ENCODE data around the gene PPP2R3C. TPM values are rescaled to one million over a fixed set of nuclear protein-coding genes. Genes with fewer than 3 reads are reported as not detected.
A peak's percentile ranks its signal among the peaks of the same experiment; 100 is the strongest.
"Not testable (repeated sequence)": the region's sequence is repeated elsewhere in the genome, so short reads cannot be mapped to it uniquely, and the experiment has no call there.

PPP2R3C gene
- total and polyA plus RNA-seq, 2 experiments from 2014 or later, result 35.9 to 43.0 TPM

DNA sequence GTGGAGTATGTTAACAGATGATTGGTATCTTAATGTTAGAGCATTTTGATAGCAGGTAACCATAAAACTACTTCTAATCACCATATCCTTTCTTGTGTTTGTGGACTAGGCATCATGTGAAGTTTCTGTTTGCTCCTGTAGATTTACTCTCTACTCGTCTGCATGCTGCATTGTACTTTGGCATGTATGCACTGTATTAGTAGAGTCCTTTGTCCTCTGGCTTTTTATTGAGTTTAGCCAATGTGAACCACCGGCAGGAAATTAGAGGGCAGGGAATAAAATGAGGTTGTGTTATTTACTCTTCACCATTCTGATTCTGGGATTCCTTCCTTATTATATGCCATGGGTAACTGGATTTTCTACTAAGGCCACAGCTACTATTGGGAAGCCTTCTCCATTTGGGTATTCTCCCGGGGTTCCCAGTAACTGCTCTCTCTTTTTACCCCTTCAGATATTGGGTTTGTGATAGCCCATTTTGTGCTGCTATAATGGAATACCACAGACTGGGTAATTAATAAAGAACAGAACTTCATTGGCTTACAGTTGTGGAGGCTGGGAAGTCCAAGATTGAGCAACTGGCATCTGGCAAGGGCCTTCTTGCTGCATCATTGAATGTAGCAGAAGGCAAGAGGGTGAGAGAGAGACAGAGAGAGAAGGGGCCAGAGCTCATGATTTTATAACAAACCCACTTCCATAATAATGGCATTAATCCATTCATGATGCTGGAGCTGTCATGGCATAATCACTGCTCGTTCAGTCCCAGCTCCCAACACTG is 53.4 kb downstream of the PPP2R3C start (continued):
- TF ChIP-seq, protein P1, sequence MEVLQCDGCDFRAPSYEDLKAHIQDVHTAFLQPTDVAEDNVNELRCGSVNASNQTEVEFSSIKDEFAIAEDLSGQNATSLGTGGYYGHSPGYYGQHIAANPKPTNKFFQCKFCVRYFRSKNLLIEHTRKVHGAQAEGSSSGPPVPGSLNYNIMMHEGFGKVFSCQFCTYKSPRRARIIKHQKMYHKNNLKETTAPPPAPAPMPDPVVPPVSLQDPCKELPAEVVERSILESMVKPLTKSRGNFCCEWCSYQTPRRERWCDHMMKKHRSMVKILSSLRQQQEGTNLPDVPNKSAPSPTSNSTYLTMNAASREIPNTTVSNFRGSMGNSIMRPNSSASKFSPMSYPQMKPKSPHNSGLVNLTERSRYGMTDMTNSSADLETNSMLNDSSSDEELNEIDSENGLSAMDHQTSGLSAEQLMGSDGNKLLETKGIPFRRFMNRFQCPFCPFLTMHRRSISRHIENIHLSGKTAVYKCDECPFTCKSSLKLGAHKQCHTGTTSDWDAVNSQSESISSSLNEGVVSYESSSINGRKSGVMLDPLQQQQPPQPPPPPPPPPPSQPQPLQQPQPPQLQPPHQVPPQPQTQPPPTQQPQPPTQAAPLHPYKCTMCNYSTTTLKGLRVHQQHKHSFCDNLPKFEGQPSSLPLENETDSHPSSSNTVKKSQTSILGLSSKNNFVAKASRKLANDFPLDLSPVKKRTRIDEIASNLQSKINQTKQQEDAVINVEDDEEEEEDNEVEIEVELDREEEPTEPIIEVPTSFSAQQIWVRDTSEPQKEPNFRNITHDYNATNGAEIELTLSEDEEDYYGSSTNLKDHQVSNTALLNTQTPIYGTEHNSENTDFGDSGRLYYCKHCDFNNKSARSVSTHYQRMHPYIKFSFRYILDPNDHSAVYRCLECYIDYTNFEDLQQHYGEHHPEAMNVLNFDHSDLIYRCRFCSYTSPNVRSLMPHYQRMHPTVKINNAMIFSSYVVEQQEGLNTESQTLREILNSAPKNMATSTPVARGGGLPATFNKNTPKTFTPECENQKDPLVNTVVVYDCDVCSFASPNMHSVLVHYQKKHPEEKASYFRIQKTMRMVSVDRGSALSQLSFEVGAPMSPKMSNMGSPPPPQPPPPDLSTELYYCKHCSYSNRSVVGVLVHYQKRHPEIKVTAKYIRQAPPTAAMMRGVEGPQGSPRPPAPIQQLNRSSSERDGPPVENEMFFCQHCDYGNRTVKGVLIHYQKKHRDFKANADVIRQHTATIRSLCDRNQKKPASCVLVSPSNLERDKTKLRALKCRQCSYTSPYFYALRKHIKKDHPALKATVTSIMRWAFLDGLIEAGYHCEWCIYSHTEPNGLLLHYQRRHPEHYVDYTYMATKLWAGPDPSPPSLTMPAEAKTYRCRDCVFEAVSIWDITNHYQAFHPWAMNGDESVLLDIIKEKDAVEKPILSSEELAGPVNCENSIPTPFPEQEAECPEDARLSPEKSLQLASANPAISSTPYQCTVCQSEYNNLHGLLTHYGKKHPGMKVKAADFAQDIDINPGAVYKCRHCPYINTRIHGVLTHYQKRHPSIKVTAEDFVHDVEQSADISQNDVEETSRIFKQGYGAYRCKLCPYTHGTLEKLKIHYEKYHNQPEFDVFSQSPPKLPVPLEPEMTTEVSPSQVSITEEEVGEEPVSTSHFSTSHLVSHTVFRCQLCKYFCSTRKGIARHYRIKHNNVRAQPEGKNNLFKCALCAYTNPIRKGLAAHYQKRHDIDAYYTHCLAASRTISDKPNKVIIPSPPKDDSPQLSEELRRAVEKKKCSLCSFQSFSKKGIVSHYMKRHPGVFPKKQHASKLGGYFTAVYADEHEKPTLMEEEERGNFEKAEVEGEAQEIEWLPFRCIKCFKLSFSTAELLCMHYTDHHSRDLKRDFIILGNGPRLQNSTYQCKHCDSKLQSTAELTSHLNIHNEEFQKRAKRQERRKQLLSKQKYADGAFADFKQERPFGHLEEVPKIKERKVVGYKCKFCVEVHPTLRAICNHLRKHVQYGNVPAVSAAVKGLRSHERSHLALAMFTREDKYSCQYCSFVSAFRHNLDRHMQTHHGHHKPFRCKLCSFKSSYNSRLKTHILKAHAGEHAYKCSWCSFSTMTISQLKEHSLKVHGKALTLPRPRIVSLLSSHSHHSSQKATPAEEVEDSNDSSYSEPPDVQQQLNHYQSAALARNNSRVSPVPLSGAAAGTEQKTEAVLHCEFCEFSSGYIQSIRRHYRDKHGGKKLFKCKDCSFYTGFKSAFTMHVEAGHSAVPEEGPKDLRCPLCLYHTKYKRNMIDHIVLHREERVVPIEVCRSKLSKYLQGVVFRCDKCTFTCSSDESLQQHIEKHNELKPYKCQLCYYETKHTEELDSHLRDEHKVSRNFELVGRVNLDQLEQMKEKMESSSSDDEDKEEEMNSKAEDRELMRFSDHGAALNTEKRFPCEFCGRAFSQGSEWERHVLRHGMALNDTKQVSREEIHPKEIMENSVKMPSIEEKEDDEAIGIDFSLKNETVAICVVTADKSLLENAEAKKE (CRISPR knock-in tag; IDR thresholded peaks at IDR 0.05), result no peak
- TF ChIP-seq EZH2 (IDR thresholded peaks at IDR 0.05; ENCODE audit: low read depth, unreplicated experiment) (no peak), ETS1 (IDR thresholded peaks at IDR 0.05) (no peak), EZH2phosphoT487 (IDR thresholded peaks at IDR 0.05; ENCODE audit: unreplicated experiment) (no peak)

DNA sequence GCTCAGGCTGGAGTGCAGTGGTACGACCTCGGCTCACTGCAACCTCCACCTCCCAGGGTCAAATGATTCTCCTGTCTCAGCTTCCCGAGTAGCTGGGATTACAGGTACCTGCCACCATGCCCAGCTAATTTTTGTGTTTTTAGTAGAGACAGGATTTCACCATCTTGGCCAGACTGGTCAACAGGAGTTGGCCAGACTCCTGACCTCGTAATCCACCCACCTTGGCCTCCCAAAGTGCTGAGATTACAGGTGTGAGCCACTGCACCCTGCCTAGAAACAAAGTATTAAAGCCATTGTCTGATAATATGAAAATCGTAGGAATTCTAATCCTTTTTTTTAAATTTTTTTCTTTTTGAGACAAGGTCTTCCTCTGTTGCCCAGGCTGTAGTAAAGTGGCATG is 56.1 kb downstream of the PPP2R3C start:
- not testable (repeated sequence) for H3K9me2 ChIP-seq (ENCODE audit: insufficient read depth); H3K9me3 Mint-ChIP-seq; H4K20me1 ChIP-seq (replicated peaks; ENCODE audit: insufficient read depth); H3K79me2 ChIP-seq (replicated peaks; ENCODE audit: insufficient read depth); H3K27me3 Mint-ChIP-seq (ENCODE audit: insufficient read depth, low read depth, poor library complexity); DNase-seq (ENCODE audit: low spot score); ATAC-seq; H3K27me3 ChIP-seq (ENCODE audit: insufficient read depth); H2AFZ ChIP-seq; H3K4me2 ChIP-seq; H3K27ac Mint-ChIP-seq; H3K36me3 ChIP-seq (ENCODE audit: insufficient read depth); H3K4me1 Mint-ChIP-seq; H3K4me3 Mint-ChIP-seq; H3K4me3 ChIP-seq; H3K27ac ChIP-seq (ENCODE audit: low read depth); H3F3A ChIP-seq (replicated peaks; ENCODE audit: low read depth)
- H3K4me1 ChIP-seq (ENCODE audit: insufficient read depth), result peaks cover 11% of the 10 kb centered on the region
- peaks cover 17% of the 10 kb centered on the region for H3K36me3 Mint-ChIP-seq (ENCODE audit: low read depth)

- not testable (repeated sequence) for H3K9me3 Mint-ChIP-seq
- peak overlapping the region; percentile 31 for H3K4me2 ChIP-seq
These were observed 60.5 kb downstream of the PPP2R3C start for GRCh38 chr14:35061113-35061791.

More at GRCh38 chr14:35061113-35061791, 60.5 kb downstream of the PPP2R3C start:
- Mint-ChIP-seq H3K4me3 (peak overlapping the region; percentile 43; the same call in 1 of the 3 replicates), H3K36me3 (ENCODE audit: low read depth) (peaks cover 16% of the 10 kb centered on the region), H3K27ac (peak overlapping the region; percentile 89; the same call in 1 of the 2 replicates)
- H2AFZ ChIP-seq; H4K20me1 ChIP-seq (replicated peaks; ENCODE audit: insufficient read depth); H3K27me3 Mint-ChIP-seq (ENCODE audit: insufficient read depth, low read depth, poor library complexity); H3K36me3 ChIP-seq (ENCODE audit: insufficient read depth); H3K4me3 ChIP-seq; H3K79me2 ChIP-seq (replicated peaks; ENCODE audit: insufficient read depth); H3F3A ChIP-seq (replicated peaks; ENCODE audit: low read depth); H3K27ac ChIP-seq (ENCODE audit: low read depth); H3K27me3 ChIP-seq (ENCODE audit: insufficient read depth); H3K4me1 Mint-ChIP-seq; H3K9me2 ChIP-seq (ENCODE audit: insufficient read depth): not testable (repeated sequence)
- ATAC-seq (peak; percentile 77), DNase-seq (ENCODE audit: low spot score) (peak; percentile 44)
- peaks cover 18% of the 10 kb centered on the region for H3K4me1 ChIP-seq (ENCODE audit: insufficient read depth)
